ENCODE data around the gene ASCC3. TPM values are rescaled to one million over a fixed set of nuclear protein-coding genes. Genes with fewer than 3 reads are reported as not detected.

ASCC3 gene
- total and polyA plus RNA-seq, 2 of the 4 experiments (the other 2 are of a cell fraction), result 25.8 to 104 TPM

DNA sequence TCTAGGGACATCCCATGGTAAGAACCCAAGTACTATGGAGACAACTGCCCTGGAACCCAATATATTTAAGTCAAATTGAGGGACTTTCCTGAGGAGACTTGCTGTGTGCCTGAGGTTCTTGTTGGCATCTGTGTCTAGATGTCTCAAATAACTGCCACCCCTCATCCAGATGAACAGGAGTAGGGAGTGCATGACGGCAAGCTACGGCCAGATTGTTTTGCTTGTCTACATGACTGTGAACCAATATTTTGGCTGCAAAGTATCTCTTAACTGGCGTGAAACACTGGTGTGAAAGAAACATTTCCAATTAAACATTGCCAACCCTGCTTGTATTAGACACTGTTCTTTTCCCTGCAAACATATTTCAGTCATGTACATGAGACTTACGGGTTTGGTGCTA, 364.0 kb downstream of the ASCC3 start:
- Histone ChIP-seq H3K14ac (replicated peaks; ENCODE audit: low read depth, low read length) (no peak overlapping the region), H4K20me1 (ENCODE audit: insufficient read depth, low read length) (no peaks in the 10 kb centered on the region), H3K9ac (ENCODE audit: low read depth, low read length) (no peak overlapping the region), H3K4ac (ENCODE audit: low read depth, low read length) (no peak overlapping the region; the same call in 1 of the 2 replicates), H3K9me3 (ENCODE audit: control insufficient read depth, insufficient read depth, low read length) (no peaks in the 10 kb centered on the region), H3K4me1 (ENCODE audit: control insufficient read depth, insufficient read depth, low read length) (peaks cover 1% of the 10 kb centered on the region; the same call in 1 of the 2 replicates), H3K23ac (ENCODE audit: low read depth, low read length) (no peak overlapping the region), H3K36me3 (ENCODE audit: control insufficient read depth, insufficient read depth, low read length) (peaks cover 7% of the 10 kb centered on the region), H4K5ac (ENCODE audit: low read depth, low read length) (no peak overlapping the region), H2BK120ac (ENCODE audit: low read depth, low read length) (no peak overlapping the region), H4K8ac (ENCODE audit: low read depth in 2 of 2, low read length in 2 of 2) (no peak overlapping the region), H3K27ac (ENCODE audit: insufficient read depth, low read length) (no peak overlapping the region), H2BK5ac (ENCODE audit: low read depth, low read length, poor library complexity, severe bottlenecking) (no peak overlapping the region), H3K4me2 (ENCODE audit: low read depth, low read length) (no peak overlapping the region), H3K56ac (ENCODE audit: extremely low read depth, insufficient read depth, low read length) (no peak overlapping the region), H3K79me1 (ENCODE audit: low read depth in 1 of 2, low read length in 2 of 2) (peaks cover 0 to 8% of the 10 kb centered on the region in 2 experiments; a peak in 1 of 4 replicates), H3K18ac (ENCODE audit: low read depth, low read length) (no peak overlapping the region), H2AK5ac (ENCODE audit: low read depth, low read length) (no peak overlapping the region), H3K9me1 (ENCODE audit: insufficient read depth, low read length) (peaks cover 4% of the 10 kb centered on the region; the same call in 1 of the 2 replicates), H3K27me3 (ENCODE audit: control insufficient read depth, insufficient read depth, low read length) (no peaks in the 10 kb centered on the region), H4K91ac (ENCODE audit: insufficient read depth, low read depth, low read length) (no peak overlapping the region), H2AFZ (replicated peaks; ENCODE audit: low read length, poor library complexity) (no peak overlapping the region), H2BK20ac (ENCODE audit: low read depth, low read length) (no peak overlapping the region), H2AK9ac (replicated peaks; ENCODE audit: low read depth, low read length, poor library complexity) (no peak overlapping the region), H3K4me3 (ENCODE audit: insufficient read depth, low read depth, low read length) (no peak overlapping the region), H2BK15ac (ENCODE audit: low read depth, low read length) (no peak overlapping the region)
- WGBS, 2 experiments (ENCODE audit: extremely low coverage in 2 of 2, insufficient read length in 1 of 2), result 100% methylated on average over 2 of the region's 4 CpGs; no CpG with 5 or more reads in 1 of the 2 experiments
- no peak for TF ChIP-seq RAD21 (IDR thresholded peaks at IDR 0.05; ENCODE audit: low read length)
- TF ChIP-seq FOS (IDR thresholded peaks at IDR 0.05; ENCODE audit: low read depth, low read length), result no peak
- TF ChIP-seq MAZ (IDR thresholded peaks at IDR 0.05; ENCODE audit: borderline replicate concordance, low read depth, low read length), result no peak
- no peak for TF ChIP-seq RCOR1 (IDR thresholded peaks at IDR 0.05; ENCODE audit: insufficient replicate concordance, low read length)
- no peak for TF ChIP-seq NFE2L2 (IDR thresholded peaks at IDR 0.05; ENCODE audit: low read depth, low read length)
- TF ChIP-seq, protein P1, sequence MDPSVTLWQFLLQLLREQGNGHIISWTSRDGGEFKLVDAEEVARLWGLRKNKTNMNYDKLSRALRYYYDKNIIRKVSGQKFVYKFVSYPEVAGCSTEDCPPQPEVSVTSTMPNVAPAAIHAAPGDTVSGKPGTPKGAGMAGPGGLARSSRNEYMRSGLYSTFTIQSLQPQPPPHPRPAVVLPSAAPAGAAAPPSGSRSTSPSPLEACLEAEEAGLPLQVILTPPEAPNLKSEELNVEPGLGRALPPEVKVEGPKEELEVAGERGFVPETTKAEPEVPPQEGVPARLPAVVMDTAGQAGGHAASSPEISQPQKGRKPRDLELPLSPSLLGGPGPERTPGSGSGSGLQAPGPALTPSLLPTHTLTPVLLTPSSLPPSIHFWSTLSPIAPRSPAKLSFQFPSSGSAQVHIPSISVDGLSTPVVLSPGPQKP (IDR thresholded peaks at IDR 0.05; ENCODE audit: borderline replicate concordance, low read depth, low read length), result no peak
- no peak for TF ChIP-seq CEBPB (IDR thresholded peaks at IDR 0.05; ENCODE audit: low read depth, low read length)
- TF ChIP-seq BHLHE40 (IDR thresholded peaks at IDR 0.05; ENCODE audit: low read depth, low read length), result no peak
- TF ChIP-seq RFX5 (IDR thresholded peaks at IDR 0.05; ENCODE audit: low read depth, low read length), result no peak
- TF ChIP-seq CTCF (conservative IDR thresholded peaks at IDR 0.05; ENCODE audit: low read depth, low read length), result no peak
- TF ChIP-seq SMC3 (IDR thresholded peaks at IDR 0.05; ENCODE audit: low read depth, low read length), result no peak
- TF ChIP-seq MAFK (IDR thresholded peaks at IDR 0.05; ENCODE audit: low read depth, low read length), result no peak
- TF ChIP-seq USF2 (IDR thresholded peaks at IDR 0.05; ENCODE audit: low read depth, low read length), result no peak
- TF ChIP-seq CHD1 (IDR thresholded peaks at IDR 0.05; ENCODE audit: low read depth, low read length), result no peak
- DNase-seq, result no peak
- intact Hi-C loops (cut with micrococcal nuclease) (no loop called here), in situ Hi-C loops (cut with MboI; ENCODE audit: low sequenced_read_pairs) (no loop called here), dilution Hi-C loops (cut with HindIII; ENCODE audit: low sequenced_read_pairs, unreplicated experiment) (no loop called here)
- BruUV-seq (replicated peaks), result no TSS peak
- ChIA-PET CTCF (no interaction called here), POLR2A (ENCODE audit: unreplicated experiment) (no interaction called here)
- ATAC-seq (ENCODE audit: low read depth), result no peak
